ENCODE results near the gene CIB4. TPM values are rescaled to one million over a fixed set of nuclear protein-coding genes. Genes with fewer than 3 reads are reported as not detected.

Gene CIB4
- total RNA-seq, 1 donor from 2014 or later = not detected

- no peak for DNase-seq (ENCODE audit: low read depth, low spot score)
These were observed 57.7 kb downstream of the CIB4 start for GRCh38 chr2:26583381-26583911.

- DNase-seq (ENCODE audit: low read depth, low spot score) = no peak
These were observed 58.3 kb downstream of the CIB4 start for GRCh38 chr2:26582890-26583289.

- DNase-seq (ENCODE audit: low read depth, low spot score) = no peak
These were observed 58.9 kb downstream of the CIB4 start for GRCh38 chr2:26581991-26582842.

GRCh38 chr2:26581266-26581990, 59.7 kb downstream of the CIB4 start:
- no peak for DNase-seq (ENCODE audit: low read depth, low spot score)

- DNase-seq (ENCODE audit: low read depth, low spot score) = no peak
These were observed 60.4 kb downstream of the CIB4 start for GRCh38 chr2:26580751-26581150.

GRCh38 chr2:26580151-26580550, 61.0 kb downstream of the CIB4 start:
- no peak for DNase-seq (ENCODE audit: low read depth, low spot score)

- DNase-seq (ENCODE audit: low read depth, low spot score) = no peak
These were observed 61.5 kb downstream of the CIB4 start for GRCh38 chr2:26579723-26580040.

GRCh38 chr2:26579025-26579722, 62.0 kb downstream of the CIB4 start:
- no peak for DNase-seq (ENCODE audit: low read depth, low spot score)

- DNase-seq (ENCODE audit: low read depth, low spot score) = no peak
These were observed 62.6 kb downstream of the CIB4 start for GRCh38 chr2:26578581-26578980.

- no peak for DNase-seq (ENCODE audit: low read depth, low spot score)
These were observed 63.1 kb downstream of the CIB4 start for GRCh38 chr2:26578113-26578458.

- no peak for DNase-seq (ENCODE audit: low read depth, low spot score)
These were observed 63.6 kb downstream of the CIB4 start for GRCh38 chr2:26577442-26578112.

GRCh38 chr2:26576565-26577441, 64.4 kb downstream of the CIB4 start:
- DNase-seq (ENCODE audit: low read depth, low spot score) = no peak

GRCh38 chr2:26575836-26576564, 65.2 kb downstream of the CIB4 start:
- no peak for DNase-seq (ENCODE audit: low read depth, low spot score)

- no peak for DNase-seq (ENCODE audit: low read depth, low spot score)
These were observed 66.1 kb downstream of the CIB4 start for GRCh38 chr2:26574900-26575560.

GRCh38 chr2:26574066-26574899, 66.9 kb downstream of the CIB4 start:
- no peak for DNase-seq (ENCODE audit: low read depth, low spot score)

- no peak for DNase-seq (ENCODE audit: low read depth, low spot score)
These were observed 67.8 kb downstream of the CIB4 start for GRCh38 chr2:26573241-26573925.

GRCh38 chr2:26572591-26572990, 68.6 kb downstream of the CIB4 start:
- DNase-seq (ENCODE audit: low read depth, low spot score) = no peak

GRCh38 chr2:26571316-26571715, 69.8 kb downstream of the CIB4 start:
- no peak for DNase-seq (ENCODE audit: low read depth, low spot score)

Measured in pulmonary artery endothelial cell (primary cell).